Cardiac septum (tissue), 1 donor: ENCODE measurements around the gene MRGPRF. TPM values are rescaled to one million over a fixed set of nuclear protein-coding genes. Genes with fewer than 3 reads are reported as not detected.

Experiments
- DNase-seq: peaks from one replicate; pipeline ENCODE4 v3.0.0-alpha.2; 2020; ENCODE audit warnings: low spot score
- intact Hi-C: fragments of 100-400 bp; cut with DNase I; formaldehyde crosslinking; loops from one replicate; pipeline ENCODE4 v1.14.0; 2022
- total RNA-seq: library from RNA; stranded (reverse); fragmentation: NEBNext Ultra II Directional; extraction: Animal tissue kit (Norgen Biotek cat#: 25700); gene quantifications from one replicate; pipeline ENCODE4 v1.2.1, GENCODE V29; 2021
- donor health status: DM: no; HTN: no; CAD: no.

MRGPRF gene
- total RNA-seq, 1 donor from 2014 or later: 2.3 TPM

GRCh38 chr11:68956142-68956541, 56.9 kb downstream of the MRGPRF start:
- intact Hi-C loops: no loop called here
- DNase-seq: no peak

- no peak for DNase-seq
- intact Hi-C loops: no loop called here
These were observed 57.5 kb downstream of the MRGPRF start for GRCh38 chr11:68955607-68955958.

GRCh38 chr11:68954836-68955606, 58.0 kb downstream of the MRGPRF start:
- intact Hi-C loops: no loop called here
- no peak for DNase-seq

Other genes with a start within 250 kb of the MRGPRF start
- gene CPT1A, start 171.3 kb downstream of the MRGPRF start, total RNA-seq: 37.6 TPM
- 58.0 TPM for gene MRPL21, start 109.4 kb downstream of the MRGPRF start, total RNA-seq
- 12.3 TPM for gene IGHMBP2, start 109.4 kb downstream of the MRGPRF start, total RNA-seq
- not detected for gene MRGPRD, start 32.3 kb downstream of the MRGPRF start, total RNA-seq
- 12.5 TPM for gene TPCN2, start 35.7 kb upstream of the MRGPRF start, total RNA-seq
- 0.19 TPM for gene SMIM38, start 142.7 kb upstream of the MRGPRF start, total RNA-seq